ENCODE data around the gene SDHAF2. TPM values are rescaled to one million over a fixed set of nuclear protein-coding genes. Genes with fewer than 3 reads are reported as not detected.
"Not testable (repeated sequence)": the region's sequence is repeated elsewhere in the genome, so short reads cannot be mapped to it uniquely, and the experiment has no call there.

Gene SDHAF2
- total and polyA plus RNA-seq, 9 of the 15 experiments (the other 6 are each of a cell fraction or from before 2014, with no cell fraction given): 21.2 to 144 (median 40.4) TPM

GRCh38 chr11:61380884-61381283, 49.0 kb upstream of the SDHAF2 start (continued):
- TF ChIP-seq PRPF4 (IDR thresholded peaks at IDR 0.05; ENCODE audit: insufficient read depth, low read depth, low read length, poor library complexity, severe bottlenecking) (no peak), ZNF766 (CRISPR knock-in tag; conservative IDR thresholded peaks at IDR 0.05) (no peak), RBM25 (IDR thresholded peaks at IDR 0.05; ENCODE audit: low read depth, low read length, severe bottlenecking) (no peak)

GRCh38 chr11:61383859-61384258, 46.1 kb upstream of the SDHAF2 start:
- intact Hi-C loops (cut with micrococcal nuclease); H3K27me3 ChIP-seq (ENCODE audit: control insufficient read depth in 2 of 2, insufficient read depth in 2 of 2, low read length in 2 of 2); H3K9ac ChIP-seq (ENCODE audit: insufficient read depth in 1 of 2, low read depth in 2 of 2, low read length in 2 of 2); H3K4me3 ChIP-seq; H3K79me2 ChIP-seq (ENCODE audit: control insufficient read depth, insufficient read depth, low read length); H3K27ac ChIP-seq (ENCODE audit: extremely low read depth, low read depth, low read length); BruUV-seq (replicated peaks); H3K9me1 ChIP-seq (ENCODE audit: control insufficient read depth, insufficient read depth, low read length); H3K4me2 ChIP-seq (ENCODE audit: insufficient read depth, low read length); H4K20me1 ChIP-seq (replicated peaks; ENCODE audit: control insufficient read depth, insufficient read depth, low read length); H3K4me1 ChIP-seq (replicated peaks in 1 of 2; ENCODE audit: control insufficient read depth in 2 of 2, insufficient read depth in 2 of 2, low read length in 2 of 2); DNase-seq (ENCODE audit: extremely low read depth in 1 of 4, low spot score in 3 of 4); FAIRE-seq; H2AFZ ChIP-seq (ENCODE audit: low read depth, low read length); ATAC-seq; H3K9me3 ChIP-seq (replicated peaks; ENCODE audit: control insufficient read depth, insufficient read depth, low read depth, low read length); H3K36me3 ChIP-seq (ENCODE audit: control insufficient read depth, insufficient read depth, low read length); in situ Hi-C loops (cut with MboI): not testable (repeated sequence)
- peak; percentile 63 for TF ChIP-seq ZNF121 (CRISPR knock-in tag; conservative IDR thresholded peaks at IDR 0.05)
- POLR2A ChIA-PET: interaction anchor here (0.6 to 5.1 kb wide), 7 partner anchors 17 to 74 kb away, joined by 3 to 23 read pairs (median 7); no protein-coding TSS in a partner anchor
- CTCF ChIA-PET (ENCODE audit: low intra/inter-chr PET ratio): interaction anchor here (7.3 kb wide), 1 partner anchor 49 kb away, joined by 135 read pairs; the partner anchor contains the start of genes DDB1 and TKFC
- 81% methylated on average over 5 of the region's 5 CpGs for WGBS (ENCODE audit: insufficient coverage, low coverage, missing lambda C conversion rate)
